ENCODE data around the gene TNNI3. TPM values are rescaled to one million over a fixed set of nuclear protein-coding genes. Genes with fewer than 3 reads are reported as not detected.

TNNI3 gene
- total and polyA plus RNA-seq, 2 of the 4 experiments (the other 2 are of a cell fraction): not detected

DNA sequence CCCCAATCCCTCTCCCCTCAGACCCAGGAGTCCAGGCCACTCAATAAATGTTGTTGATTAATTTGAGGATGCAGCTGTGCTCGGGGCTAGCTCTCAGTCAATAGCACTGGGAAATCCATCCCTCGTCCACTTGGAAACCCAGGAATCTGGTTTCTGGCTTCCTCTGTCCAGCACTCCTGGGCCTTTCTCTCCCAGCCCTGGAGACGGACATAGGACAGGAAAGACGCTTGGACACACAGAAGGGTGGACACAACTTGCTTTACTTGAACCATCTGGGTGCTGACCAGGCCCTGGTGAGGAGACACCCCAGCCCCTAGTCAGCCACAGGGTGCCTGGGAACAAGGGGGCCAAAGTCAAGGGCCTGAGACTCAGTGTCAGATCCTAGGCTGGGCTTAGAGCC is 891 bp upstream of the TNNI3 start:
- DNase-seq (no peak), ATAC-seq (ENCODE audit: low read depth) (no peak)
- Histone ChIP-seq H2BK20ac (ENCODE audit: low read depth, low read length) (no peak overlapping the region), H3K79me1 (ENCODE audit: low read depth in 1 of 2, low read length in 2 of 2) (no peaks in the 10 kb centered on the region), H4K20me1 (ENCODE audit: insufficient read depth, low read length) (no peaks in the 10 kb centered on the region), H3K4ac (ENCODE audit: low read depth, low read length) (no peak overlapping the region), H3K27me3 (ENCODE audit: control insufficient read depth, insufficient read depth, low read length) (peaks cover 42% of the 10 kb centered on the region), H2BK120ac (ENCODE audit: low read depth, low read length) (no peak overlapping the region), H3K4me3 (ENCODE audit: insufficient read depth, low read depth, low read length) (no peak overlapping the region), H3K9ac (ENCODE audit: low read depth, low read length) (no peak overlapping the region), H3K27ac (ENCODE audit: insufficient read depth, low read length) (no peak overlapping the region), H3K56ac (ENCODE audit: extremely low read depth, insufficient read depth, low read length) (no peak overlapping the region), H2AFZ (replicated peaks; ENCODE audit: low read length, poor library complexity) (no peak overlapping the region), H4K5ac (ENCODE audit: low read depth, low read length) (no peak overlapping the region), H2BK15ac (ENCODE audit: low read depth, low read length) (no peak overlapping the region), H3K14ac (replicated peaks; ENCODE audit: low read depth, low read length) (no peak overlapping the region), H3K18ac (ENCODE audit: low read depth, low read length) (no peak overlapping the region), H3K36me3 (ENCODE audit: control insufficient read depth, insufficient read depth, low read length) (no peaks in the 10 kb centered on the region), H2BK5ac (ENCODE audit: low read depth, low read length, poor library complexity, severe bottlenecking) (no peak overlapping the region), H3K9me1 (ENCODE audit: insufficient read depth, low read length) (no peaks in the 10 kb centered on the region), H4K91ac (ENCODE audit: insufficient read depth, low read depth, low read length) (no peak overlapping the region), H2AK5ac (ENCODE audit: low read depth, low read length) (no peak overlapping the region), H3K4me2 (ENCODE audit: low read depth, low read length) (no peak overlapping the region), H3K4me1 (ENCODE audit: control insufficient read depth, insufficient read depth, low read length) (peaks cover 2% of the 10 kb centered on the region; the same call in 1 of the 2 replicates), H2AK9ac (replicated peaks; ENCODE audit: low read depth, low read length, poor library complexity) (no peak overlapping the region), H3K23ac (ENCODE audit: low read depth, low read length) (no peak overlapping the region), H3K9me3 (ENCODE audit: control insufficient read depth, insufficient read depth, low read length) (no peaks in the 10 kb centered on the region), H4K8ac (ENCODE audit: low read depth in 2 of 2, low read length in 2 of 2) (no peak overlapping the region)
- dilution Hi-C loops (cut with HindIII; ENCODE audit: low sequenced_read_pairs, unreplicated experiment) (no loop called here), in situ Hi-C loops (cut with MboI; ENCODE audit: low sequenced_read_pairs) (no loop called here), intact Hi-C loops (cut with micrococcal nuclease) (no loop called here)
- no TSS peak for BruUV-seq (replicated peaks)
- WGBS, 2 experiments (ENCODE audit: extremely low coverage in 2 of 2, insufficient read length in 1 of 2): 58% methylated on average over 2 of the region's 4 CpGs; no CpG with 5 or more reads in 1 of the 2 experiments
- CTCF ChIA-PET: no interaction called here
- POLR2A ChIA-PET (ENCODE audit: unreplicated experiment): no interaction called here
- TF ChIP-seq MAZ (IDR thresholded peaks at IDR 0.05; ENCODE audit: borderline replicate concordance, low read depth, low read length) (no peak), CHD1 (IDR thresholded peaks at IDR 0.05; ENCODE audit: low read depth, low read length) (no peak), RFX5 (IDR thresholded peaks at IDR 0.05; ENCODE audit: low read depth, low read length) (no peak), CEBPB (IDR thresholded peaks at IDR 0.05; ENCODE audit: low read depth, low read length) (no peak)
